ENCODE data around the gene LDHAL6B. TPM values are rescaled to one million over a fixed set of nuclear protein-coding genes. Genes with fewer than 3 reads are reported as not detected.
A peak's percentile ranks its signal among the peaks of the same experiment; 100 is the strongest.

The LDHAL6B gene
- polyA plus RNA-seq, 3 donors: not detected

GRCh38 chr15:59173194-59173593 lies 33.4 kb upstream of the LDHAL6B start:
- Histone ChIP-seq H2AFZ (ENCODE audit: insufficient read depth, low read depth, low read length, poor library complexity, severe bottlenecking) (no peak overlapping the region), H3K9me3 (replicated peaks in 1 of 2; ENCODE audit: control insufficient read depth in 1 of 2, insufficient read depth in 1 of 2, low read length in 2 of 2) (no peaks in the 10 kb centered on the region), H3K27ac (ENCODE audit: low read depth in 1 of 2, low read length in 2 of 2) (no peak overlapping the region), H4K20me1 (ENCODE audit: insufficient read depth, low read length) (no peaks in the 10 kb centered on the region), H3K27me3 (ENCODE audit: control insufficient read depth in 2 of 2, insufficient read depth in 2 of 2, low read length in 2 of 2) (no peaks in the 10 kb centered on the region), H3K79me2 (ENCODE audit: insufficient read depth, low read length) (no peaks in the 10 kb centered on the region), H3K4me2 (replicated peaks; ENCODE audit: extremely low read depth, low read length, poor library complexity, severe bottlenecking) (no peak overlapping the region), H3K4me3 (replicated peaks in 1 of 3; ENCODE audit: low read depth in 2 of 3, low read length in 3 of 3) (no peak overlapping the region), H3K9ac (ENCODE audit: insufficient read depth, low read length, poor library complexity, severe bottlenecking) (no peak overlapping the region), H3K4me1 (ENCODE audit: control insufficient read depth in 1 of 2, insufficient read depth in 2 of 2, low read length in 2 of 2) (peaks cover 59 to 68% of the 10 kb centered on the region in 2 donors), H3K36me3 (replicated peaks in 1 of 2; ENCODE audit: control insufficient read depth in 1 of 2, insufficient read depth in 2 of 2, low read length in 2 of 2) (peaks cover 13 to 14% of the 10 kb centered on the region in 2 donors)
- H3K9me3 Mint-ChIP-seq: no peaks in the 10 kb centered on the region
- H3K27me3 Mint-ChIP-seq (ENCODE audit: low read depth in 3 of 3): peaks cover 0 to 5% (median 0%) of the 10 kb centered on the region in 3 donors
- intact Hi-C loops (cut with micrococcal nuclease): loop anchor here in 1 of 2 donors (10.0 kb wide), 3 partner anchors 132 to 352 kb away; partner anchors contain the start of gene MYO1E
- no peak for TF ChIP-seq CTCF (IDR thresholded peaks at IDR 0.05)
- H3K27ac Mint-ChIP-seq: no peak overlapping the region
- H3K36me3 Mint-ChIP-seq: peaks cover 32 to 55% of the 10 kb centered on the region in 2 donors
- no CpG with 5 or more reads among the region's 5 CpGs for WGBS (ENCODE audit: insufficient coverage)
- H3K4me3 Mint-ChIP-seq: no peak overlapping the region
- no peak for DNase-seq
- peaks cover 62% of the 10 kb centered on the region for H3K4me1 Mint-ChIP-seq

GRCh38 chr15:59174151-59174834 lies 32.4 kb upstream of the LDHAL6B start:
- H4K20me1 ChIP-seq (ENCODE audit: insufficient read depth, low read length): no peaks in the 10 kb centered on the region
- TF ChIP-seq CTCF (IDR thresholded peaks at IDR 0.05): no peak
- peaks cover 62 to 68% of the 10 kb centered on the region in 2 donors for H3K4me1 ChIP-seq (ENCODE audit: control insufficient read depth in 1 of 2, insufficient read depth in 2 of 2, low read length in 2 of 2)
- no peak overlapping the region for H3K4me3 ChIP-seq (replicated peaks in 1 of 3; ENCODE audit: low read depth in 2 of 3, low read length in 3 of 3)
- no peak overlapping the region for H2AFZ ChIP-seq (ENCODE audit: insufficient read depth, low read depth, low read length, poor library complexity, severe bottlenecking)
- peak overlapping the region in 1 of 2 donors; percentile 94 for H3K27ac ChIP-seq (ENCODE audit: low read depth in 1 of 2, low read length in 2 of 2)
- H3K27ac Mint-ChIP-seq: peak overlapping the region in 5 of 7 donors; percentile 60 to 100 (median 96)
- H3K4me2 ChIP-seq (replicated peaks; ENCODE audit: extremely low read depth, low read length, poor library complexity, severe bottlenecking): no peak overlapping the region
- no peak for DNase-seq
- H3K79me2 ChIP-seq (ENCODE audit: insufficient read depth, low read length): no peaks in the 10 kb centered on the region
- peaks cover 63% of the 10 kb centered on the region for H3K4me1 Mint-ChIP-seq
- peaks cover 0 to 5% (median 0%) of the 10 kb centered on the region in 3 donors for H3K27me3 Mint-ChIP-seq (ENCODE audit: low read depth in 3 of 3)
- H3K36me3 Mint-ChIP-seq: peaks cover 38 to 56% of the 10 kb centered on the region in 2 donors
- H3K9me3 ChIP-seq (replicated peaks in 1 of 2; ENCODE audit: control insufficient read depth in 1 of 2, insufficient read depth in 1 of 2, low read length in 2 of 2): no peaks in the 10 kb centered on the region
- H3K9ac ChIP-seq (ENCODE audit: insufficient read depth, low read length, poor library complexity, severe bottlenecking): no peak overlapping the region
- H3K9me3 Mint-ChIP-seq: no peaks in the 10 kb centered on the region
- H3K27me3 ChIP-seq (ENCODE audit: control insufficient read depth in 2 of 2, insufficient read depth in 2 of 2, low read length in 2 of 2): no peaks in the 10 kb centered on the region
- peaks cover 13 to 14% of the 10 kb centered on the region in 2 donors for H3K36me3 ChIP-seq (replicated peaks in 1 of 2; ENCODE audit: control insufficient read depth in 1 of 2, insufficient read depth in 2 of 2, low read length in 2 of 2)
- no peak overlapping the region for H3K4me3 Mint-ChIP-seq
- WGBS (ENCODE audit: insufficient coverage): 100% methylated on average over 2 of the region's 12 CpGs
- intact Hi-C loops (cut with micrococcal nuclease): loop anchor here in 1 of 2 donors (10.0 kb wide), 3 partner anchors 131 to 351 kb away; partner anchors contain the start of gene MYO1E
